Inflammatory macrophage treated with lipopolysaccharide for 1 hour (primary cell): ENCODE measurements around the gene ZFP91.
"Not testable (repeated sequence)": the region's sequence is repeated elsewhere in the genome, so short reads cannot be mapped to it uniquely, and the experiment has no call there.

ENCODE experiments used
- DNase-seq, 2 donors: peaks; one replicate each; pipeline ENCODE4 v3.0.0-alpha.2; 2020 to 2022

The ZFP91 gene, protein sequence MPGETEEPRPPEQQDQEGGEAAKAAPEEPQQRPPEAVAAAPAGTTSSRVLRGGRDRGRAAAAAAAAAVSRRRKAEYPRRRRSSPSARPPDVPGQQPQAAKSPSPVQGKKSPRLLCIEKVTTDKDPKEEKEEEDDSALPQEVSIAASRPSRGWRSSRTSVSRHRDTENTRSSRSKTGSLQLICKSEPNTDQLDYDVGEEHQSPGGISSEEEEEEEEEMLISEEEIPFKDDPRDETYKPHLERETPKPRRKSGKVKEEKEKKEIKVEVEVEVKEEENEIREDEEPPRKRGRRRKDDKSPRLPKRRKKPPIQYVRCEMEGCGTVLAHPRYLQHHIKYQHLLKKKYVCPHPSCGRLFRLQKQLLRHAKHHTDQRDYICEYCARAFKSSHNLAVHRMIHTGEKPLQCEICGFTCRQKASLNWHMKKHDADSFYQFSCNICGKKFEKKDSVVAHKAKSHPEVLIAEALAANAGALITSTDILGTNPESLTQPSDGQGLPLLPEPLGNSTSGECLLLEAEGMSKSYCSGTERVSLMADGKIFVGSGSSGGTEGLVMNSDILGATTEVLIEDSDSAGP

DNA sequence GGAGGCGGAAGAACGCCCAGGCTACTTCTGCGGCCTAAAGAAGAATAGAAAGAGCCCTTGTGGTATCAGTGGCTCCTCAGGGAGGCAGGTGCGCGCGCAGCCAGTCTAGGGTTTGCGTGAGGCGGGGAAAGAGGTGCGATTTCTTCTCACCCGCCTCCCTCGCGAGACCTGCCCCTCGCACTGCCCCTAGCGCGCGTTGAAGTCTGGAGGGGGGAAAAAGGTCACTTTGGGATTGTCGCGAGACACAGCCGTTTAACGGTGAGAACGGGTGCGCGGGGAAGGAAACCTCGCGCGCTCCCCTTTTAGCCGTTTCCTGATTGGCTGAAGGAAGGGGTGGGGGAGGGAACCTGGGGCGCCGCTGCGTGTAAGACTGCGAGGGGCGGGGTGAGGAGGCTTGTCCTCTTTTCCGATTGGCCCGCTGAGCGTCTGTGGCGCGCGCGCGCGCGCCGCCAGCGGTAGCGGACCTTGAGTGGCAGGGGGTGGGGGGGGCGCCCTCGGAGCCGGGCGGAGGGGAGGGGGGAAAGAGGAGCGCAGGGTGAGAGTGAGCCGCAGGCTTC lies at the start of gene ZFP91:
ZFP91 (plus strand) TSS at position 429 of the 557 bp plus-strand sequence. CDS start 219 bp downstream, outside the sequence.
- DNase-seq, result peak; percentile 96 to 97

DNA sequence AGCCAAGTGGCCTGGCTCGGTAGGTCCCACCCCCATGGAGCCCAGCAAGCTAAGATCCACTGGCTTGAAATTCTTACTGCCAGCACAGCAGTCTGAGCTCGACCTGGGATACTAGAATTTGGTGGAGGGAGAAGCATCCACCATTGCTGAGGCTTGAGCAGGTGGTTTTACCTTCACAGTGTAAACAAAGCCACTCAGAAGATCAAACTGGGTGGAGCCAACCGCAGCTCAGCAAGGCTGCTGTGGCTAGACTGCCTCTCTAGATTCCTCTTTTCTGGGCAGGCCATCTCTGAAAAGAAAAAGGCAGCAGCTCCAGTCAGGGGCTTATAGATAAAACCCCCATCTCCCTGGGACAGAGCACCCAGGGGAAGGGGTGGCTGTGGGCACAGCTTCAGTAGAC lies 48.6 kb upstream of the ZFP91 start:
- DNase-seq, result no peak

DNA sequence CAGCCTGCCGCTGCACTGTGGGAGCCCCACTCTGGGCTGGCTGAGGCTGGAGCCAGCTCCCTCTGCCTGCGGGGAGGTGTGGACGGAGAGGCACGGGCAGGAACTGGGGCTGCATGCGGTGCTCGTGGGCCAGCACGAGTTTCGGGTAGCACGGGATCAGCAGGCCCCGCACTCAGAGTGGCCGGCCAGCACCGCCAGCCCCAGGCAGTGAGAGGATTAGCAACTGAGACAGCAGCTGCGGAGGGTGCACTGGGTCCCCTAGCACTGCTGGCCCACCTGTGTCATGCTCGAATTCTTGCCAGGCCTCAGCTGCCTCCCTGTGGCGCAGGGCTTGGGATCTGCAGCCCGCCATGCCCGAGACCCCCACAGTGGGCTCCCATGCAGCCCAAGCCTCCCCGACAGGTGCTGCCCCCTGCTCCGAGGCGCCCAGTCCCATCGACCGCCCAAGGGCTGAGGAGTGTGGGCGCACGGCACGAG lies 47.0 kb upstream of the ZFP91 start:
- DNase-seq, result no peak

DNA sequence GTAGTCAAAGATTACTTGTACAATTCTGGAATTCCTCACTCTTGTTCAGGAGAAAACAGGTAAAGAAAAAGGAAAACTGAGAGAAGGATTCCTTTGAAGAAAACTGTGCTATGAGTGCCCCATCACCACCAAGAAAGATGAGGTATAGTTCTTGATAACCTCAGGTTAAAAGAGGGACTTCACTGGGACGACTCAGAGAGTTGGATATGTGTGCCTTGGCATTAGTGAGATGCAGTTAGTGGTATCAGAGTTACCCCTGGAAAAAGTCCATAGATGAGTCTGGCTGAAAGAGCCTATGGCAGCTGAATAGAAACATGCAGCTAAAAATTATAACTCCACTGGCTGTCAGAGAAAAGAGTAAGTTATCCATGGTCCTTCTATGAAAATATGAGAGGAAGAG lies 32.0 kb upstream of the ZFP91 start:
- DNase-seq, result no peak

DNA sequence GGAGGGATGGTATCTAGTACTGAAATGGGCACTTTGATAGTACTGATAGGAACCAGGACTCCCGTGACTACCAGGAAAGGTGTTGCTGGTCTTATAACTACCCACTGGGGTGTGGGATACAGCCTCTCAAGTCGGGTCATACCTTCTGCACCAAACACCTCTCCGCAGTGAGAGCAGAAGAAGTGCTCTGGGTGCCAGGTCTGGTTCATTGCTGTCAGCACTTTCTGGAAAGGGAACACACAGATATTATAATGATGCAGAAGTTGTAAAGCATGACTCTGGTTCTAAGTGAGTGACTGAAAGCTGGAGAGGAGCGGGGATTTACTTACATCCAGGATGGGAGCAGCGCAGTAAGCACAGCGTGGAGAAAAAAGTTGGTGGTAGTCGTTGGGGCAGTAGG lies 29.2 kb upstream of the ZFP91 start:
- DNase-seq, result no peak

DNA sequence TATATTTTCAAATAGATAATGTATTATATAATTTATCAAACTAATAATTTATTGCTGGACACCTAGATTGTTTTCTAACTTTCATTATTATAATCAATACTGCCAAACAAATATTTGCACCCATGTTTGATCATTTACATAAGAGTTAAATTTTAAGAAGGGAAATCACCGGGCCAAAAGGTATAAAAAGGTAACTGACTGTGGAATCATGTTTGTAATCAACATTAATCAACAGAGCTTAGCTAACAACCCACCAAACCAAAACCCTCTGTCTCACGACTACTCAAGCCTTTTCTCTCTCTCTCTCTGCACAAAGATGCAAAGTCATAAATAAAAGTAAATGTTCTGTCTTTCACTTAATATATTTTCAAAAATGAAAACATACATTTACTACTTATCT lies 18.0 kb upstream of the ZFP91 start:
- no peak for DNase-seq

DNA sequence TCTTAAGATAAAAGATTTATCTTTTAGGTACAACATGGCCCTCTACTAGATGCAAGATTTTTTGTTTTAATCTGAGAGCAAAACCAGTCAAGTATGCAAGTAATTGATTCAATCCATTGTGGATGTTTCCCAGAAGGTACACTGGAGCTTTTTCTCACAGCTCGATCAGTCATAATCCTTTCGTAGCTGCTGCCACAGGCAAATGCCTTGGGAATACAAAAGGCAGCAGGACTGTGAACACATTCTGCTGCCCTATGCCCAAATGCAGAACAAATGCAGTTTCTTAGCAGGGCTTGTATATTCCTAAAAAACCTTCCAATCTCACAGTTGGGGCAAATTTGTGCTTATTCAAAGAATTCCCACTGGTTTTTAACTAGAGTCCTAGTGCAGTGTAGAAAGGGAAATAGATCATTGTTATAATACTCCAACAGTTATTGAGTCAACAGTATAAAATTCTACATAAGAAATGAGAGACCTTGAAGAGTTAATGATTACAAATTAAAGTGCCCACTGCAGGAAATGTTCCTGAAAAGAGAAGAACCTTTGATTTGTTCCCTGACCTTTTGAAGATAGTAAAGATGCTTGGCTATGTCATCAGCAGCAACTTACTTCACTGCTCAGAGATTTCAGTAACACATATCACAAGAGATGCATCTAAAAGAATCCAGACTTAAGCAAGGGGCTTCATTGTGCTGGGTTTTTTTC lies 17.3 kb upstream of the ZFP91 start:
- no peak for DNase-seq

DNA sequence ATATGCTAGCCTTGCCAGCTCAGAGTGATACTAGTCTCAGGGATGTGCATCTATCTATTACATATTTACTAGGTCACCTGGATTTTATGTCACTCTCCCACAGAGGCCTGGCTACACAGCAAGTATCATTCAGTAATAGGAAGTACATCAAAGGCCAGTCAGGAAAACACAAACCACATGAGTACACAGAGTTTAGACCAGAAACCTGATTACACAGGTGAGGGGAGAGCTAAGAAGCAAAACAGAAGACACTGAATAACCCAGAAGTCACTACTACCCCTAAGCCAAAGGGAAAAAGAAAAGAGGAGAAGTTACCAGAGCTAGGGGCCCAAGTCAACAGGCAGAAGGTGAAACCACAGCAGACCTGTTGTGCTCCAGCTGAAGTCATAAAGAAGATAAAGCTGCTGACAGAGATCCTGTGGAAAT lies 16.5 kb upstream of the ZFP91 start:
- DNase-seq, result no peak

DNA sequence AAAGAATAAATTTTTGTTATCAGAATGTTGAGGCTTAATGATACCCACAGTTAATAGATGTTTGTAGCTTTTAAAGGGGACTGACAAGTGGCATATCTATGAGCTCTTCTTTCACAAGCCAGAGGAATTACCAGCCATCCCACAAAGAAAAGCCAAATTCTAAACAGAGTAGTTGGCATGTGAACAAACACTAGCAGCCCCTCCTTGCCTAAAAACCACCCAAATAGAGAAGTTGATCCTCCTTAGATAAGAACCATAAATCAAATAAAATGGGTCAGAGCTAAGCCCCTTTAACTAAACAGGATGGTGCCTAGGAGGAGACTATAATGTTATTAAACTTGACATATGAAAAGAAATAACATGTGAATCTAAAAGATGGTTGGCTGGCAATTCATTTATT lies 14.6 kb upstream of the ZFP91 start:
- no peak for DNase-seq

DNA sequence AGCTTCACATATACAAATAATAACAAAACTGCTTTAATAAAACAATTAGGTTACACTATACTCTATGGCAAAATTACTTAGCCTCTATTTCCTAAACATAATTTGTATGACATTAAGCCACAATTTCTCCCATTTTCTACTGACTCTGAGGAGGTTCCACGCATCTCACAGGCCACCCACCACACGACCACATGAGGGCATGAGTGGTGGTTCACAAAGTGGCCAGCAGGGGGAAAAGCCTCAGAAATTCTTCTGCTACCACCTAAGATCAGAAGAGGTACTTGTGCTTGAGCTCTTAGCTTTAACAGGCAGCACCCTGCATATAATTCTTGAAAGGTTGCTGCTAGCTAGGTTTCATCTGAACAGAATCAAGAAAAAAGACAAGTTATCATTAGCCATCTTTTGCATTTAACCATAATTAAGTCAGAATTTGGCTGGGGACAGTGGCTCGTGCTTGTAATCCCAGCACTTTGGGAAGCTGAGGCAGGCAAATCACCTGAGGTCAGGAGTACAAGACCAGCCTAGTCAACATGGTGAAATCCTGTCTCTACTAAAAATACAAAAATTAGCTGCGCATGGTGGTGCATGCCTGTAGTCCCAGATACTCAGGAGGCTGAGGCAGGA lies 10.9 kb upstream of the ZFP91 start:
- DNase-seq, result peak; percentile 59 to 88

DNA sequence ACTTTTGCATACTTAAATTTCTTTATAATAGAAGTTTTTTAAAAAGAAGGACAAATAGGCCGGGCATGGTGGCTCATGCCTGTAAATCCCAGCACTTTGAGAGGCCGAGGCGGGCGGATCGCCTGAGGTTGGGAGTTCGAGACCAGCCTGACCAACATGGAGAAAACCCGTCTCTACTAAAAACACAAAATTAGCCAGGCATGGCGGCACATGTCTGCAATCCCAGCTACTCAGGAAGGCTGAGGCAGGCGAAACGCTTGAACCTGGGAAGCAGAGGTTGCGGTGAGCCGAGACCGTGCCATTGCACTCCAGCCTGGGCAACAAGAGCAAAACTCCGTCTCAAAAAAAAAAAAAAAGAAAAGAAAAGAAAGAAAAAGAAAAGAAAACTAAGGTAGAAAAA lies 6.0 kb upstream of the ZFP91 start:
- not testable (repeated sequence) for DNase-seq

DNA sequence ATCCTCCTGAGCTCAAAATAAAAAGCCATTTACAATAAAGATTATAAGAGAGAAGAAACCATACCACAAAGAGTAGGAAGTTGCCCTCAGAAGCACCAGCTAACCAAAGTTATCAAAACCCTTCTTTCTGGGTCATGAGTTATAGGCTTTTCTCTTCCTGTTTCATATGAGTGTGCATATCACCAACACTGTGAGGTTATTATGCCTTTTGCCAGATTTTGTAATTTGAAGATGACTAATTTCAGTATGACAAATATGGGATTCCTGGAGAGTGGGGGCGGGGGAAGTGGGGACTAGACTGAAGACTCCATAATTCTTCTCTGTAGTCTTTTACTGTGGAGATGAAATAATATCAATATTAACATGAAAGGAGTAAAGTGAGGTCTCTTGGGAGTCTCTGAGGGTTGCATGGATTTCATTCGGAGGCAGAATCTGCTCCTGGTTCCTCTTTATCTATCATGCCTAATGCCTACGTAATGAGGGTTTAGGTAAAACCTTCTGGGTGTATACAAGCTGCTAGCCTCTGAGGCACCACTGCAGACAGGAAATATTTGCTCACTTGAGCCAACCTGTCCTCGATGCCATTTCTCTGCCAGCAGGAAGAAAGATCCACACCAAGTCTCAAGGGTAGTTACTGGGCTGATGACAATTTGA lies 5.3 kb upstream of the ZFP91 start:
- peak; percentile 96 for DNase-seq

DNA sequence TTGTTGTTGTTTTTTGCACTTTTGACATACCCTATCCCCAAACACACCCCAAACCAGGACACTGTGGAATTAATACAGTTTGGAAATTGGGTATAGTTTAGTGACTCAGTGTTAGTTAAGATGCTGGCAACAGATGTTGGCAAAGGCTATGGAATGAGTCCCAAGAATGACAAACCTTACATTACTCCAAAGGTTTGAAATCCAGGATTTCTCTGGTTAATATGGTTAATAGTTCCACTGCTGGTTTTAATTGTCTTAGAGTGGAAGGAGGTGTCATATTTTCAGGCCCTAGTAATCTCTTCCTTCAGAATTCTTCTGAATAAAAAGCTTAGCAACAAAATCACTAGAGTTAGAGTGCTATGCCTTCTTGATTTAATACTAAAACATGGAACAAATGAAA lies 4.0 kb upstream of the ZFP91 start:
- peak; percentile 18 to 19 for DNase-seq

DNA sequence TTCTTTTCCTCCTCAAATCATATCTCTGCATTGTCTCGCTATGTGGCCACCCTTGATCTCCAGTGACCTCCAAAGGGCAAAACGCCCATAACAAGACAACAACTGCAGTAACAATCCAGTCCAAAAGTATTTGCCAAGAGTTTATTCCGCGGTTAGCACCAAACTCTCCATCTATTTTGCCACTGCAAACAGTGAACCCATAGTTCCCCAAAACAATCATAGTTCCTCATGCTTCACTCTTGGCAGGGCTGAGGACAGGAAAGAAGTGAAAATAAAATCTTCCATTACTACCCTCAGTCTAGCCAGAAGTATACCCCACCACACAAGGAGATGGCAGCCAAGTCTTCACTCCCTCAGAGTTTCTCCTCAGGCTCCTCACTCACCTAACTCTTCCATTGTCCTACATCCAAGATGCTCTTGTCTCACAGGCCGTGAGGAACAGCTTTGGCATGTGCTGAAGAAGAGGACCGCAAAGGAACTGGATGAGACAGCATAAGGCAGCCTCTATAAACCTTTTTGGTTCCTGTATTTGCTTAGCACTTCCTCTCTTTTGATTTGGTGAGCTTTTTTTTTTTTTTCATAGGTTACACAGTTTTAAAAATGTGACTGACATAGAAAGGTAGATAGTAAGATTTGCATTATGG lies 3.4 kb upstream of the ZFP91 start, which contains the start of gene LPXN:
LPXN (minus strand) TSS at position 480 of the 644 bp plus-strand sequence; CDS start at position 396, 84 bp downstream.
- DNase-seq, result peak; percentile 81 to 87

DNA sequence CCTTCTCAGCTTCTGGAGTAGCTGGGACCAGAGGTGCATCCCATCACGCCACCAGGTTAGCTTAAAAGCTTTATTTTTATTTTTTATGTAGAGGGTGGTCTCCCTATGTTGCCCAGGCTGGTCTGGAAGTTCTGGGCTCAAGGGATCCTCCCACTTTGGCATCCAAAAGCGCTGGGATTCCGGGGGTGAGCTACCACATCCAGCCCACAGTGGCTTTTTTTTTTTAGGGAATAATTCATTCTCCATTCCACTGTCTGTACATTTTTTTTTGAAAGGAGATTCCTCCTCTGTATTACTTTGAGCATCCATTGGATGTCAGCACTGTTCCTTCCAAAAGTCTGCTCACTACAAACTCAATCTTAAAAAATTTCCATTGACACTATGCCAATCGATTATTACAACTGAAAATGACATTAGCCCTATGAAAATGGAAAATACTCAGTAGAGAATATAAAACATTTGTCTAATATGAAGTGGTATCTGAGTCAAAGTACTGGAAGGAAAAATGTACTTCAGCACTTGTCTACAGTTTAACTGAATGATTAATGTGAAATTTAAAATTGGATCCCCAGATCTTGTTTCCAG lies 1.9 kb upstream of the ZFP91 start:
- DNase-seq, result peak; percentile 25 to 34

DNA sequence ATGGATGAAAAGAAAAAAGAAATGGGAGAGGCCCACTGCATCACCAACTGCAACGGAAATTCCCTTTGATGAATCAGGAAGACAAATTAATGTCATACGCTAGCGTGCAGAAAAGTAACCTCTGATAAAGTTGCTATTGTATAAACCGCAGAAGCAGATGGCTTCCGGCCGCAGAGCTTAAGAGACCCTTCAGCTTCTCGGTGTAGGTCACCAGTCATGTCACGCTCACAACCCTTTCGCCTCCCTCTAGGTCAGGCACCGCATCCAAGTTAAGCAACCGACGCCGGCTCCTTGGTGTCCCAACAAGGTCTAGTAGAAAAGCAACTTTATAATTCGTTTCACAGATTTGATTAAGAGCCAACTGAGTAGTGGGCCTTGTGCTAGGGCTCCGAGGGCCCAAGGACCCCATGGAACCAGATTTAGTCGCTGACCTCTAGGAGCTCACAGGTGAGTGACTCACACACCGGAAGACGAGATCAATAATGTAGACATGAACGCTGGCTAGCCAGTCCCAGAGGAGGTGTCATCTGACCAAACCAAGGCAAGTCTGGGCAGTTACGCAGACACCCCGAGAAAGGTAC lies 1.2 kb upstream of the ZFP91 start:
- DNase-seq, result peak; percentile 66 to 76

DNA sequence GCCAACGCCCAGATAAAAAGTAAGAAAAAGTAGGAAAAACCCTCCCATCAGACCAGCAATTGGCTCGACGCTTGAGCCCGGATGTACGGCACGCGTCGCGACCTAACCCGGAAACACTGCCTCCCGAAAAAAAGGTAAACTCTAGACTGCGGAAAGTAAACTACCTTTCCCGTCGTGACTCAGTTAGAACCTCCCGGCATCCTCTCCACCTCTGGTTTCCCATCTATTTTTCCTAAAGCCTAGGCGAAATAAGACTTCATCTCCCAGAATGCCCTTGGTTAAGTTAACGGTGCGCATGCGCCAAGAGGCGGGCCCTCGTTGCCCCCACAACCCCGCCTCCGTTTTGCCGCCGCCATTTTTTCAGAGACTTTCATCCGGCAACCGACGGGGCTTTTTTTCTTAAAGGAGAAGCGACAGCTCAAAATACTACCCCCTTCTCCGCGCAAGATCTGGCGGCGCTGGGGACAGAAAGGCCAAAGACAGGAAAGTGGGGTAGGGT lies 678 bp upstream of the ZFP91 start:
- peak; percentile 97 to 98 for DNase-seq

DNA sequence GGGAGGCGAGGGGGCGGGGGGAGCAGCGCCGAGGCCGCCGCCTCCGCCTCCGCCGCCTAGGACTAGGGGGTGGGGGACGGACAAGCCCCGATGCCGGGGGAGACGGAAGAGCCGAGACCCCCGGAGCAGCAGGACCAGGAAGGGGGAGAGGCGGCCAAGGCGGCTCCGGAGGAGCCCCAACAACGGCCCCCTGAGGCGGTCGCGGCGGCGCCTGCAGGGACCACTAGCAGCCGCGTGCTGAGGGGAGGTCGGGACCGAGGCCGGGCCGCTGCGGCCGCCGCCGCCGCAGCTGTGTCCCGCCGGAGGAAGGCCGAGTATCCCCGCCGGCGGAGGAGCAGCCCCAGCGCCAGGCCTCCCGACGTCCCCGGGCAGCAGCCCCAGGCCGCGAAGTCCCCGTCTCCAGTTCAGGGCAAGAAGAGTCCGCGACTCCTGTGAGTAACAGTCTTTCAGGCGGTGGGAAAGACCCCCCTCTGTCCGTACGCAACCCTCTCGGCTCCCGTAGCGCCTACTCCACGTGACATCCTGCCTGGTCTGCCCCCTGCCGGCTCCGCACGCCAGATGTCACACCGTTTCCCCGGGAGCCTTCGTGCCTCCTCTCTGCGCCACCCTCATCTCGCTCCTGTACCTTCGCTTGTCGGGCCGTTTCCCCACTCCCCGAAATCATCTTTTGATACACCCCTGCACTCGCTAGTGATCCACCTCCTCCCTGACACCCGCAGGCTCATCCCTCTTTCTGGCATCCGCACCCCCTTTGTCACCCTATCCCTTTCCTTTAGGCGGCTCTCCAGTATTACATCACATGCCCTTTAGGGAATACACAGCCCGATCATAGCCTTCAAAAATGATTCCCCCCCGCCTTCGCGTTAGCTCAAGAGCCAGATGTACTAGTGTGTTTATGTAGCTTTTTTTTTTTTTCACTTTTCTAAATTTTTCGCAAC lies 598 bp downstream of the ZFP91 start:
- DNase-seq, result peak; percentile 85 to 91

DNA sequence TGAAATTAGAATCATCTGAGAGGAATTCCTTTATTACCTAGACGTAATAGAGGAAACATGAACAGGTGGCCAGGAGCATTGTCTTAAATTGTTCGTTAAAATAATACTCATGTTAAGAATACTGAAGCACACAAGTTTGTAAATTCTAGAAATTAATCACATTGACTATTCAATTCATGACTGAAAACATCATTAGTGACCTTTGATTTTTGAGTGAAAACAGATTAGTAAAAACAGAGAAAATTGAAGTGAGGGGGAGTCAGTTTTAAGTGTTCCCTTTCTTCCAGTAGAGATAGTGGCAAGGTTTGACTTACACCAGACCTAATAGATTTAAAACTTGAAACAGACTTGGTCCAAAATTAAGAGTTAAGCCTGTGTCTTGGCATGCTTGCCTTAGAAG lies 1.4 kb downstream of the ZFP91 start:
- no peak for DNase-seq

DNA sequence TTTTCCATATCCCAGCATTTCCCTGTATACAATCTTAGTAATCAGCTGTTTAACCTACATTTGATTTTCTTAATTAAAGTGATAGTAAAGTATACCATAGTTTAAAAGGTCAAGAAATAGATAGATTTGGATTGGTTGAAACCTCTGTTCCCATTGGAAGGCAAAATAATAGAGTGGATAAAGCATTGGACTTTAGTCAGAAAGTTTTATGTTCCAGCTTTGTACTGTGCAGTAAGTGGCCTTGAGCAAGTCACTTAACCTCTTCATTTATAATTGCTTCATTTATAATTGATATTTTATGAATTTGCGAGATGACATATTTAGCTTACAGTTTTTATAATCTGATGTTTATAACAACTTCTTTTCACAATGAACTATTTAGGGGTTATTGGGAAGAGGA lies 3.6 kb downstream of the ZFP91 start:
- DNase-seq, result no peak
